SU-DHL-6 (cell line): ENCODE measurements around the gene VWA7.

ENCODE experiments used
- H2AFZ ChIP-seq: fragments of 200-600 bp; sonication (generic); 2 replicates; pipeline ENCODE4 v1.6.1; 2014; ENCODE audit warnings: low read depth, mild to moderate bottlenecking, moderate library complexity, mixed read lengths, antibody characterized with exemption, low read length; ENCODE audit not compliant: severe bottlenecking
- H3F3A ChIP-seq: fragments of 200-600 bp; shearing (Covaris generic); 2 replicates; pipeline ENCODE4 v1.6.0; 2016; ENCODE audit warnings: antibody characterized with exemption, mild to moderate bottlenecking; ENCODE audit not compliant: insufficient read depth
- H3K27ac ChIP-seq: fragments of 200-600 bp; sonication (generic); 2 replicates; pipeline ENCODE4 v1.5.1; 2016; ENCODE audit warnings: low read depth, mild to moderate bottlenecking, low read length, moderate library complexity, mixed read lengths
- H3K27me3 ChIP-seq: fragments of 200-600 bp; sonication (generic), shearing (Covaris generic); 2 replicates; pipeline ENCODE4 v1.6.0; 2014; ENCODE audit warnings: mild to moderate bottlenecking, low read length
- H3K36me3 ChIP-seq: fragments of 200-600 bp; sonication (generic); 2 replicates; pipeline ENCODE4 v1.6.1; 2014; ENCODE audit warnings: mild to moderate bottlenecking, low read length, mixed read lengths
- H3K4me2 ChIP-seq: fragments of 300-600, 200-600 bp; shearing (Covaris generic), sonication (generic); 2 replicates; pipeline ENCODE4 v1.6.0; 2014; ENCODE audit warnings: low read length, low read depth, mild to moderate bottlenecking; ENCODE audit not compliant: poor library complexity, severe bottlenecking
- H3K4me3 ChIP-seq: fragments of 200-600 bp; sonication (generic); 2 replicates; pipeline ENCODE4 v1.5.1; 2014; ENCODE audit warnings: antibody characterized with exemption, low read length, mild to moderate bottlenecking, mixed read lengths; ENCODE audit not compliant: insufficient read depth, poor library complexity, severe bottlenecking
- H3K79me2 ChIP-seq: fragments of 200-600 bp; sonication (generic); 2 replicates; pipeline ENCODE4 v1.6.1; 2014; ENCODE audit warnings: mild to moderate bottlenecking, low read length, moderate library complexity; ENCODE audit not compliant: insufficient read depth
- H3K9ac ChIP-seq: fragments of 200-600 bp; sonication (generic); 2 replicates; pipeline ENCODE4 v1.7.0; 2014; ENCODE audit warnings: mild to moderate bottlenecking, low read length
- H3K9me2 ChIP-seq: fragments of 200-600 bp; sonication (generic); replicated peaks from 2 replicates; pipeline ENCODE4 v1.6.1; 2014; ENCODE audit warnings: low read length; ENCODE audit not compliant: insufficient read depth
- H3K9me3 ChIP-seq: fragments of 200-600 bp; sonication (generic); 2 replicates; pipeline ENCODE4 v1.6.1; 2014; ENCODE audit warnings: low read length, mixed read lengths; ENCODE audit not compliant: insufficient read depth
- H4K20me1 ChIP-seq: fragments of 200-600 bp; sonication (generic); 2 replicates; pipeline ENCODE4 v1.6.1; 2014; ENCODE audit warnings: low read depth, mild to moderate bottlenecking, antibody characterized with exemption, low read length, moderate library complexity, mixed read lengths
- EZH2phosphoT487 ChIP-seq: fragments of 200-600 bp; sonication (generic), shearing (Covaris generic); conservative IDR thresholded peaks from 2 replicates; pipeline ENCODE4 v1.6.1; 2018; ENCODE audit warnings: mild to moderate bottlenecking, antibody characterized with exemption, low read length, moderate library complexity, mixed read lengths
- TF ChIP-seq, protein P1 (sequence below): fragments of 200-600 bp; sonication (generic); IDR thresholded peaks from one replicate; pipeline ENCODE4 v1.5.1; 2017; ENCODE audit warnings: antibody characterized with exemption, mild to moderate bottlenecking, low read length, moderate library complexity; ENCODE audit not compliant: insufficient read depth, poor library complexity, severe bottlenecking

VWA7 gene

DNA sequence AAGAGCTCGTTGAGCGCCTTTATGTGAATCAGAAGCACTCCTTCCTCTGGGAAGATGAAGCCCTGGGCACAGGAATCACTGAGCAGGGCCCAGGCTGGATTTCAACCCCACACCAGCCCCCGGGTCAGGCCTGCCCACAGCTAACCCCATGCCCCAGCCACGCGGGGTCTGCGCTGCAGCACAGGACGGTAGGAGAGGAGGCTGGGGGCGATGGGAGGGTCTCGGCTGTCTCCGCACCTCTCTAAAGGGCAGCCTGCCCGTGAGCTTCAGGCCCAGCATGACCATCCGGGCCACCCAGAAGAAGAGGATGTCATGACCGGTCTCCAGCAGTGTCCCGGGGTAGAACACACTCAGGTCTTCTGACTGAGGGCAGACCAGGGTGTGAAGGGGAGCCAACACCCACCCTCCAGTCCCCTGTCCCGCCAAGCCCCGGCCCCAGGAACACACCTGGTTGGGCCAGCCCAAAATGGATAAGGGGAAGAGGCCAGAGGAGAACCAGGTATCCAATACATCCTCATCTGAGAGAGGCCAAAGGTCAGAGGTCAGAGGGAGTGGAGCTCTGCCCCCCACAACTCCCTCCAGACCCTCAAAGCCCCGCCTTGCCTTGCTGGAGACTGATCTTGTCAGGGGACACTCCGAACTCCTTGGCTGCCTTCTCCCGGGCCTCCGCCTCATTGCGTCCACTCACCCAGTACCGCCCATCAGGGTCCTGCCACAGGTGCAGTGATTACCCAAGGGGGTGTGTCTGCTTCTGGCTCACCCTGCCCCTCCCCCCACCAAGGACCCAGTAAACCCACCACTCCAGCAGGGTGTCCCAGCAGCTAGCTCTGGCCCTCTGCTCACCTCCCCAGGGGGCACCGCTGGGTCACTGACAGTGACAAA lies 4.4 kb upstream of the VWA7 start:
- Histone ChIP-seq H3K9me3 (no peaks in the 10 kb centered on the region), H4K20me1 (no peaks in the 10 kb centered on the region), H3K9ac (no peak overlapping the region), H3K79me2 (no peaks in the 10 kb centered on the region), H3F3A (no peaks in the 10 kb centered on the region; the same call in 1 of the 2 replicates), H3K9me2 (no peaks in the 10 kb centered on the region), H3K27me3 (no peaks in the 10 kb centered on the region), H3K4me3 (no peak overlapping the region), H2AFZ (no peak overlapping the region), H3K27ac (no peak overlapping the region), H3K36me3 (peaks cover 5% of the 10 kb centered on the region; the same call in 1 of the 2 replicates), H3K4me2 (no peak overlapping the region)
- TF ChIP-seq, protein P1, sequence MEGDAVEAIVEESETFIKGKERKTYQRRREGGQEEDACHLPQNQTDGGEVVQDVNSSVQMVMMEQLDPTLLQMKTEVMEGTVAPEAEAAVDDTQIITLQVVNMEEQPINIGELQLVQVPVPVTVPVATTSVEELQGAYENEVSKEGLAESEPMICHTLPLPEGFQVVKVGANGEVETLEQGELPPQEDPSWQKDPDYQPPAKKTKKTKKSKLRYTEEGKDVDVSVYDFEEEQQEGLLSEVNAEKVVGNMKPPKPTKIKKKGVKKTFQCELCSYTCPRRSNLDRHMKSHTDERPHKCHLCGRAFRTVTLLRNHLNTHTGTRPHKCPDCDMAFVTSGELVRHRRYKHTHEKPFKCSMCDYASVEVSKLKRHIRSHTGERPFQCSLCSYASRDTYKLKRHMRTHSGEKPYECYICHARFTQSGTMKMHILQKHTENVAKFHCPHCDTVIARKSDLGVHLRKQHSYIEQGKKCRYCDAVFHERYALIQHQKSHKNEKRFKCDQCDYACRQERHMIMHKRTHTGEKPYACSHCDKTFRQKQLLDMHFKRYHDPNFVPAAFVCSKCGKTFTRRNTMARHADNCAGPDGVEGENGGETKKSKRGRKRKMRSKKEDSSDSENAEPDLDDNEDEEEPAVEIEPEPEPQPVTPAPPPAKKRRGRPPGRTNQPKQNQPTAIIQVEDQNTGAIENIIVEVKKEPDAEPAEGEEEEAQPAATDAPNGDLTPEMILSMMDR, result no peak
- no peak for TF ChIP-seq EZH2phosphoT487

DNA sequence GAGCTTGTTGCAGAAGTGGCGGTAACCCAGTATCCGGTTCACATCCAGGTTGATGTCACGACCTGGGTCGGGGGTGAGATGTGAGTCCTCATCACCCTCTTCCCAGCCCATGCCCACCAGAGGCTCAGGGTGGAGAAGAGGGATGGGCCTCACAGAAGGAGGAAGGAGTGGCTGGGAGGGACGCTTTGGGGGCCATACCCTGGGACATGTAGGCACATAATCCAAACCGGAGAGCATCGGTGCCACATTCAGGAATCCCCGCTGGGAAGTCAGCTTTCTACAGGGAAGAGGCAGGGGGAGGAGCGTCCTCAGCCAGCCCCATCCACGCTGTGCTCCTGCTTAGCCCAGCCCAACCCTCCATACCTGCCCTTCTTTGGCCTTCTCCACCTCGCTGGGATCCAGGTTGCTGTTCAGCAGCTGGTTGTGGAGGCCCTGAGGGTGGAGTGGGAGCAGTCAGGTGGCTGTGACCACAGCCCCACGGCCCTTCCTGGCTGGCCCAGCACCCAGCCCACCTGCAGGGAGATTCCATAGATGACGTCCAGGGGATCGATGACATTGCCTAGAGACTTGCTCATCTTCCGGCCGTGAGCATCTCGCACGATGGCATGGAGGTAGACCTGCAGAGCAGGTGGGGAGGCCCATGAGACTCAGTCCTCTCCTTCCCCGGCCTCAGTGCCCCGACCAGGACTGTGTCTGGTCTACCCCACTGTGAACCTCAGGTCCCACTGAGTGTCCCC lies 3.5 kb upstream of the VWA7 start:
- H3K9ac ChIP-seq, result no peak overlapping the region
- no peak overlapping the region for H3K27ac ChIP-seq
- no peak for TF ChIP-seq EZH2phosphoT487
- TF ChIP-seq, protein P1, result no peak
- no peaks in the 10 kb centered on the region for H3K27me3 ChIP-seq
- no peak overlapping the region for H2AFZ ChIP-seq
- H3K4me2 ChIP-seq, result no peak overlapping the region
- H3K9me2 ChIP-seq, result no peaks in the 10 kb centered on the region
- no peaks in the 10 kb centered on the region; the same call in 1 of the 2 replicates for H3F3A ChIP-seq
- peaks cover 4% of the 10 kb centered on the region; the same call in 1 of the 2 replicates for H3K36me3 ChIP-seq
- no peaks in the 10 kb centered on the region for H3K9me3 ChIP-seq
- no peaks in the 10 kb centered on the region for H3K79me2 ChIP-seq
- H4K20me1 ChIP-seq, result no peaks in the 10 kb centered on the region
- H3K4me3 ChIP-seq, result no peak overlapping the region

DNA sequence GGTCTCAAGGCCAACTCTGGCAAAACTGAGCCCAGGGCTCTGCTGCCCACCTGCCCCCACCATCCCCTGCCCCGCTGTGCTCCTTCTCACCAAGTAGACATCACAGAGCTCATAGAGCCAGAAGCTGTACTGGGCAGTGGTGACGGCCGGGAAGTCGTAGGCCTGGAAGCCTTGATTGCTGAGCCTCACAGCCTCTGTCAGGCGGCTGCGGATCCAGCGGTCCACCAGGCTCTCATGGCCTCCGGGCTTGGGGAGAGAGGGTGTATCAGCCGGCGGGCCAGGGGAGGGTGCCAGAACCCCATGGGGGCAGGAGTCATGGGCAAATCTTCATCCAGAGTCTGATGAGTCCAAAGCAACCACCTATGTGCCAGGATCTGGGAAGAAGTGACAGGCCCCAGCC lies 2.8 kb upstream of the VWA7 start:
- H3K36me3 ChIP-seq, result peaks cover 4% of the 10 kb centered on the region; the same call in 1 of the 2 replicates

More for the DNA sequence above, 2.8 kb upstream of the VWA7 start:
- no peak overlapping the region for H3K4me3 ChIP-seq
- no peak for TF ChIP-seq EZH2phosphoT487
- TF ChIP-seq, protein P1, result no peak
- no peaks in the 10 kb centered on the region; the same call in 1 of the 2 replicates for H3F3A ChIP-seq
- H3K79me2 ChIP-seq, result no peaks in the 10 kb centered on the region
- H3K27me3 ChIP-seq, result no peaks in the 10 kb centered on the region
- no peaks in the 10 kb centered on the region for H3K9me3 ChIP-seq
- no peak overlapping the region for H3K4me2 ChIP-seq
- H3K27ac ChIP-seq, result no peak overlapping the region
- no peak overlapping the region for H2AFZ ChIP-seq
- H3K9me2 ChIP-seq, result no peaks in the 10 kb centered on the region
- no peak overlapping the region for H3K9ac ChIP-seq
- no peaks in the 10 kb centered on the region for H4K20me1 ChIP-seq
